Activated CD8-positive, alpha-beta memory T cell treated with anti-CD3 and anti-CD28 coated beads for 1 hour (primary cell): Measurements from ENCODE around the gene CA12.
"Not testable (repeated sequence)": the region's sequence is repeated elsewhere in the genome, so short reads cannot be mapped to it uniquely, and the experiment has no call there.

Experiments used
- DNase-seq, 2 donors: peaks; one replicate each; pipeline ENCODE4 v3.0.0-alpha.2; 2020; ENCODE audit warnings: low read depth in 1 of 2; ENCODE audit errors: extremely low read depth in 1 of 2

The CA12 gene

DNA sequence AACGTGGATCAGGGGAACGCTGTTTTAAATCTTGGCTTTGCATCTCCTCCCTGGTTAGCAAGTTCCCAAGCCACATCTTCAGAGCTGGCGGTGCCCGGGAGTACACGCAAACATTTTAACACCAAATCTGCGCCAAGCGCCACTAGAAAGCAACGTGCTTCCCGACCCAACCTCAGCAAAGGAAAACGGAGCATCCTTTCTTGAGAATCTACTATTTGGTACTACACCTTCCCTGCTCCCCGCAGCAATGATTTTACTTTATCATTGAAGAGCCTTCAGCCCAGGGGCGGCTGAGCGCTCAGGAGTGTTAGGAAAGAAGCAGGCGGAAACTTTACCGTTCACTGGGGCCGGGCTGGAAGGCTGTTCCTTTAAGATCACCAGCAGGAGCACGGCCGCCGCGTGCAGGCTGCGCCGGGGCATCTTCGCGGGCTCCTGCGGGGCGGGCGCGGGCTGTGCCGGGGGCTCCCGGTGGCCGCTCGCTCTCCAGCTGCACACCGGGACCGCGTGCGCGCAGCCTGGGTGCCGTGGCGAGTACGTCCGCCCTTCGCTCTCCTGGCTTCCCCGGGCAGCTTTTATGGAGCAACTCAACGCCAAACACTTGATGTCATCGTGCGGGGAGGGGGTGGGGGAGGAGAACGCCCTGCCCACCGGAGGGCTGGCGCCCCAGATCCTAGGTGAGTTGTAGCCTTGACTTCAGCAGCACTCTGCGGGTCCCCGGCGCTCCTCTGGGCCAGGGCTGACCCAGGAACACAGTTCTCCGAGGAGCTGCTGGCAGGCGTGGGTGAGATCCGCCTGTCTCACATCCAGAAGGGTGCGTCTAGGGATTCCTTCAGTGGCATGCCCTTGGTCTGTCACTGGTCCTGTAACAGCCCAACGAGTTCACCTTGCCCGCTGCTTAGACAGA is at the start of gene CA12:
Gene CA12 (minus strand): TSS at position 546 of the 904 bp plus-strand sequence. CDS start 126 bp downstream, at position 420.
- DNase-seq = no peak

DNA sequence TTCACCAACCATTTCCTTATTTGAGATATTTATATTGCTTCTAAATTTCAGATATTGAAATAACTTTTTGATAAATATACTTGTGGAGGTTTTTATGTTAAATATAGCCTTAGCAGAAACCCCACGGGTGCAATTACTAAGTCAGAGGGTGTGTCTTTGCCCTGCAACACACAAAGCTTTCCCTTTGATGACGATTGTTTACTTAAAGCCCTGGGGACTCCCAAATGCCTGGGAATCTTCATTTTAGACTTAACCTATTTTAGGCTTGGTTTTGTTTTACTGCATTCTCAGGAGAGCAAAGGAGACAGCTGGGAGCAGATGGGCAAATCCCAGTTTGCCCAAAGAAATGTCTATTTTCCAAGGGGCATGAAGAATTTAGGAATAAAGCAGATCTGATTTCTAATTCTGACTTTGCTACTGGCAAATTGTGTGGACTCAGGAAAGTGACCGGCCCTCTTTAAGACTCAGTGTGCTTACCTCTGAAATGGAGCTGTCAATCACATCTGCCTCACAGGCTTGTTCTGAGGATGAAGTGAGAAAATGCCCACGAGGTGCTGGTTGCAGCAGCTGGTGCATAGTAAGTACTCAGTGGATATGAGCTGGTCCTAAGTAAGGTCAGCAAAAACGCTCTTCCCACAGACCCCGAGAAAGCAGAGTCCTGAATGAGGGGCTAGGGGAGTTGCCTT is 49.3 kb upstream of the CA12 start:
- DNase-seq = no peak

DNA sequence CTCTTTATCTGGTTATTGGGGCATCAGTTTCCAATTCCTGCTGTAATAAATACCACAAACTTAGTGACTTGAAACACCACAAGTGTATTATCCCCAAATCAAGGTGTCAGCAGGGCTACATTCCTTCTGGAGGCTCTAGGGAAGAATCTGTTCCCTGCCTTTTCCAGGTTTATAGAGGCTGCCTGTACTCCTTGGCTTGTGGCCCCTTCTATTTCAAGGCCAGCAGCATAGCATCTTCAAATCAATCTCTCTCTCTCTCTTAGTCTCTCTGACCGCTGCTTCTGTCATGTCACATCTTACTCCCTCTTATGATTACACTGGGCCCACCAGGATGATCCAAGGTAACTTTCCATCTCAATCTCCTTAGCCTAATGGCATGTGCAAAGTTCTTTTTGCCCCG is 44.9 kb upstream of the CA12 start:
- no peak for DNase-seq

DNA sequence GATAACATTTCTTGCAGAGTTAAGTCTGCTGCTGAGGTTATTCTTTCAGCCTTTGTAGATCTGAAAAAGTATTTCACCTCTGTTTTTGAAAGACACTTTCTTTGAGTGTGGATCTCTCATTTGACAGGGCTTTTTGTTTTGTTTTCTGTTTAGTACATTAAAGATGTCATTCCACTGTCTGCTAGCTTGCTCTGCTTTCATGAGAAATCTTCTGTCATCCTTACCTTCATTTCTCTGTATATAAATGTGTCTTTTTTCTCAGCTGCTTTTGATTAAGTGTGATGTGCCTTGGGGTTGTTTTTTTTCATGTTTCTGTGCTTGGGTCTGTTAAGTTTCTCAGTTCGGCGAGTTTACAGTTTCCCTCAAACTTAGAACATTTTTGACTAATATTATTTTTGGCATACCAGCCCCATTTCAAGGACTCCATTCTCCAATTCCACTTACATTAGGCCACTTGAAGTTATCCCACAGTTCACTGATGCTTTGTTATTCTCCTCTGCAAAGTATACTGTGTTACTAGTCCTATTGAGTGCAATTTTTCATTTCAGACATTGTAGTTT is 43.9 kb upstream of the CA12 start:
- no peak for DNase-seq

DNA sequence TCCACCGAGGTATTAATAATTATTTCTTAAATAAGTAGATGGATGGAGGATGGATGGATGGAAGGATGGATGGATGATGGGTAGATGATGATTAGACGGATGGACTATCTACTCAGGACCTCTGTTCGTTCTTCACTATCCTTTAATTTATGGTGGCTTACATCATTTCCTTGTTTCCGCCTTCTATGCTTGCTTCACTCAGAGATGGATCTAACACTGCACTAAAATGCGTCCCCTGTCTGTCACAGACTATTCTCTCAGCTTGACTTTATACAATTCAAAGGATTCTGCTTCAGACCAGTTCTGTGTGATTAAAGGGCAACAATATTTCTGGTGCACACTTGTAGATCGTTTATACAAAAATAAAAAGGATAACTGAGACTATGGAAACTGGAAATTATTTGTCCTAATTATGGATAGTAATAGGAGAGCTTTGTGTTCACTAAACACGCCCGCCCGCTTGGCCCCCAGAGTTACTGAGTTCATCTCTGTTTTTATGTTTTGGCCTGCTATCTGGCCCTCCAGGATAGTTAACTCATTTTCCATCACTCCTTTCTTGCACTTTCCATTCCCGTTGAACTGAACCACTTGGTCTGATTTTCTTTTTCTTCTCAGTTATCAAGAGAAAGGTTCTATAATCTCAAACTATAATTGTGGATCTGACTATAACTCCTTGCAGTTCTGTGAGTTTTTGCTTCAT is 41.4 kb upstream of the CA12 start:
- no peak for DNase-seq

DNA sequence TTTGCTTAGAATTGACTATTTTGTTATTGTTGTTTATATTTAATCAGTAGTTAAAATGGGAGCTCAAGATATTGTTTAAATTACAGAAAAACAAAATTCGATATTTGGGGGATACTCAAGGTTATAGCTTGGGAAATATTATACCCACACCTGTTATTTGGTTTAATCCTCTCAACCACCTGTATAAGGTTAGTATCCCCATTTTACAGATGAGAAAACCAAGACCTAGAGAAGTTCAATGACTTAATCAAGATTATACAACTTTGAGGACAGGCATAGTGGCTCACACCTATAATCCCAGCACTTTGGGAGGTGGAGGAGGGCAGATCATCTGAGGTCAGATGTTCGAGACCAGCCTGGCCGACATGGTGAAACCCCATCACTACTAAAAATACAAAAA is 39.8 kb upstream of the CA12 start:
- DNase-seq = no peak

DNA sequence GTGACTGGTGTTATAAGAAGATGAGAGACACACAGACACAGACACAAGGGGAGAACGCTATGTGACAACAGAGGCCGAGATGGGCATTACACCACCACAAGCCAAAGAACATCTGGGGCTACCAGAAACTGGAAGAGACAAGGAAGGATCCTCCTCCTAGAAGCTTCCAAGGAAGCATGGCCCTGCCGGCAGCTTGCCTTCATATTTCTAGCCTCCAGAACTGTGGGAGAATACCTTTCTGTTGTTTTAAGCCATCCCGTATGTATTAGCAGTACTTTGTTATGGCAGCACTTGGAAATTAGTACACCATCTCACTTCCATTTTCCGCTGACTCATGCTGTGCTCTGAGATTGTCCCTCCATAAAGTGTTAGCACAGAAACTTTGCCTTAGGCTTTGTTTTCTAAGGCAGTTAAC is 38.7 kb upstream of the CA12 start:
- no peak for DNase-seq

DNA sequence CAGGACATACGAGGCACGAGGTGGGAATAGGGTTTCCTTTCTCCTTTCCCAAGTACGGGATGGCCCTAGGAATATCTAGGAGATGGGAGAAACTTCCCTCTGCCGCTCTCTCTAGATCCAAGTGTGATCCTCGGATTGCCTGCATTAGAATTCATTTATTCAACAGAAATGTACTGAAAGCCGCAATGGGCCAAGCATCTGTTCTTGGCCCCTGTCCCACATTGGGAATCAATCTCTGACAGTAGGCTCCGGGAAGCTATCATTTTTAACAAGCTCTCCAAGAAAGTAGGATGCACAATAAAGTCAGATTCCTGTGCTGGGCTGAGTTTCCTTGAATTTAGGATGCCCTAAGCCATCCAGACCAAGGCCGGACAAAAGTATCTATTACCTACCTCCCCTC is 37.2 kb upstream of the CA12 start:
- DNase-seq = no peak

DNA sequence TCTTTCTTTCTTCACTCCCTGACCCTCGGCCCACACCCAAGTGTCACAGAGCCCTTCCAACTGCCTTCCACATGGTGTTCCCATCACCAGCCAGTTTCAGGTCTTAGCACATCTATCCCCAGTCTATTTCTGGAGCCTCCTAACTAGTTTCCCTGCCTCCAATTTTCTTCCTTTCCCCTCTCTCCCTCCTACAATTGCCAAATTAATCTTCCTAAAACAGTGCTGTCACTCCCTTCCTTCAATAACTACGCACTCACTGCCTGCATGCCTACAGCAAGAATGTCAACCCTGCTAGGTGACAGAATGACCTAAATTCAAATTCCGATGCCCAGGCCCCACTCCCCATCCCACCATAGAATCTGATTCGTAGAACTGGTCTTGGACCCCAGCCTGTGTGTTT is 36.1 kb upstream of the CA12 start:
- no peak for DNase-seq

DNA sequence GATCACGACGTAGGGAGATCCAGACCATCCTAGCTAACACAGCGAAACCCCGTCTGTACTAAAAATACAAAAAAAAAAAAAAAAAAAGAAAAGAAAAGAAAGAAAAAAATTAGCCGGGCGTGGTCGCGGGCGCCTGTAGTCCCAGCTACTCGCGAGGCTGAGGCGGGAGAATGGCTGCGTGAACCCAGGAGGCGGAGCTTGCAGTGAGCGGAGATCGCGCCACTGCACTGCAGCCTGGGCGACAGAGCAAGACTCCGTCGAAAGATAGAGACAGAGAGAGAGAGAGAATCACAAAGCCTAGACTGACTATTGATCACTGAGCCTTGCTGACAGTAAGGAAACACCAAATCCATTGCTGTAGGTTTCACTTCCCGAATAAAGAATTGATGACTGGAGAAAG is 35.6 kb upstream of the CA12 start:
- DNase-seq = not testable (repeated sequence)

DNA sequence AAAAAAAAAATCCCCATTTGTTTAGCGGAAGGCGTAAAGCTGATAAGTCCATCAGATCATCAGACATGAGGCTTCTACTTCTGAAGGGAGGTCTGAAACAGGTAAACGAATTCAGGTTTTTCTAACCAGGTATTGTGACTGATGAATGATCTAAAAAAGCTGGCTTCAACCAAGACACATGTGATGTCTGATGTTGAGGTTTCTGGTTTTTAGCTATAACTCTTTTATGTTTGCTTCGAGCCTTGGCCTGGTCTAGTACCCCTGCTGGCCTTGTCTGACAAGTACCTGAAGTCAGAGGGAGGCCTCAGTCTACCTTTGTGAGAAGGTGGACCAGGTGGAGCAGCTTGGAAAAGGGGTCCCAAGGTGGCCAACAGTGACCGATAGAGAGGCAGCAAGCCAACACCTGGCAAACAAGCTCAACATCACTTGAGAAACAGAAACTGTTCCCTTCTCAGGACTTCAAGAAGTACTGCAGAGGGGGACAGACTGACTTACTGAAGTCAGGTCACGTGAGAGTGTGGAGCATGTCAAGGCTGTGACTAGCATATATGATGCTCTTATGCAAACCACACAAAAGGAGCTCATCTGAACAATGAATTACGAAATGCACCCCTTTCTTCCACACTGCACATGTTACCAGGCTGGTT is 33.0 kb upstream of the CA12 start:
- no peak for DNase-seq

DNA sequence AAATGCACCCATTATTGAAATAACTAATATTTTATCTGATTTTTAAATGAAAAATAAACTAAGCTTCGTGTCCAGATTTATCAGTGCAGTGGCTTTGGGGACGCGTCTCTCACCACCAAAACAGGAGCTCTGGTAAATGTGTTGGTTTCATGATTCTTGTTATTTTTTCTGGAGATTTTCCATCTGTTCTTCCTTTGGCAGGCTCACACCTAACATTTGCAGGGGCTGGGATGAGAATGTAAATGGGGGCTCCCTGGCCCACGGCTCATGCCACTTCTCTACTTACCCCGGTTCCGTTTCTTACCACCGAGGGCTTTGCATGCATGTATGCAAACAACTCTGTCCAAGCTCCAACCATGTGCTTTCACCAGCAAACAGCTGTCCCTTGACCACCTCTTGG is 30.9 kb upstream of the CA12 start:
- DNase-seq = no peak

DNA sequence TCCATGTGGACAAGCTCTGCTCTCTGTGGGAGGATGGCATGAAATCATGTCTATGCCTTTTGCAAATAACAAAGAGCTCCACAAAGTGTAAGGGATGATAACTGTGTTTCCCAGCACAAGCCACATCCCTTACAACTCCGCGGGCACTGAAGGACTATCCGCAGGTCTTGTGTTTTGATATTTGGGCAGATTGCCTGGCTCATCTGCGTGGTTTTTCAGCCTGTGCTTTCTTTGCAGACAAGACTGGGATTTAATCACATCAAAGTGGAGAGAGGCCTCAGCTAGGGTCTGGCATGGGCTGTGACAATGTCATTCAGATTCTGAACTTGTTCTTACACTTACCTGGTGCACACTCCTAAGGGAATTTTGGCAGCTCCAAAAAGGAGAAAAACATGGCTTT is 30.2 kb upstream of the CA12 start:
- no peak for DNase-seq

DNA sequence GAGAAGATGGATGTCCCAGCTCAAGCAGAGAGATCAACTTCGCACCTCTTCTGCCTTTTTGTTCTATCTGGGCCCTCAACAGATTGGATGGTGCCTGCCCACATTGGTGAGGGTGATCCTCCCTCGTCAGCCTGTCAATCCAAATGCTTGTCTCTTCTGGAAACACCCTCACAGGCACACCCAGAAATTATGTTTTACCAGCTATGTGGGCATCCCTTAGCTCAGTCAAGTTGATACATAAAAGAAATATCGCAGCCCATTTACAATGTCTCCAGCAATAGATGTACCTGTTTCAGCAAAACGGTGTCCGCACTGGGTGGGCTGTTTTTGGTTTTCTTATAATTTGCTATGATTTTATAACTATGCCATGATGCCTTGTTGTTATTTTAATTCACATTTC is 27.5 kb upstream of the CA12 start:
- DNase-seq = no peak

DNA sequence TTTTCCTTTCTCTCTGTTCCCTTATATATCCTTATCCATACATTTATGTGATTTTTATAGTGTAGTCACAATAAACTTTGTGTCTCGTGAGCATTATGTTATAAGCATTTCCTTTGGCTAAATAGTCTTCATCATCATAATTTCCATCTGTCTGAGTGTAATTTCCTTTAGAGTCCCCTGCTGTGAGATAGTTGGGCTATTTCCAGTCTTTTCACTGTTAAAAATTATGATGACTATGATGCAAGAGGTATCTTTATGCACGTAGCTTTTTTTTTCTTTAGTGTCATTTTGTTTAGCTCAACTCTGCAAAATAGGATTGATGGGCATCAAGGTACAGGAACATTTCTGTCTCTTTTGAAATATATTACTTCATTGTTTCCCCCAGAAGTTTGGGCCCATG is 26.9 kb upstream of the CA12 start:
- DNase-seq = no peak

DNA sequence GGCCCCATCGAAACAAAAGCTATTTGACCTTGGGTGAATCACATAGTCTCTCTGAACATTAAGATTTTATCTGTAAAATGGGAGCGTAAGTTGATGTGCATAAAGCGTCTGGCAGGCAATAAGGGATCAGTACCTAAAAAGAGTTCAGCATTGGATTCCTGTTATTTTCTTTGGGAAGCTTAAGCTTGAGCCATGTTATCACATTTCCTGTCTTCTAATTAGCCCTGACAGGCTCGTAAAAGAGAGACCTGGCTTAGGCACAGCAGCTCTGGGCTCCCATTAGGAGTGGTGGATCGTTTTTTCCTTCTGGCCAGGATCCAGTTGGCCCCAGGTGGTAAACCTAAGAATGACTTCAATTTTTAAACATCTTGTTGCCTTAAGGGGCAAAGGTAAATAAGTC is 26.0 kb upstream of the CA12 start:
- no peak for DNase-seq

DNA sequence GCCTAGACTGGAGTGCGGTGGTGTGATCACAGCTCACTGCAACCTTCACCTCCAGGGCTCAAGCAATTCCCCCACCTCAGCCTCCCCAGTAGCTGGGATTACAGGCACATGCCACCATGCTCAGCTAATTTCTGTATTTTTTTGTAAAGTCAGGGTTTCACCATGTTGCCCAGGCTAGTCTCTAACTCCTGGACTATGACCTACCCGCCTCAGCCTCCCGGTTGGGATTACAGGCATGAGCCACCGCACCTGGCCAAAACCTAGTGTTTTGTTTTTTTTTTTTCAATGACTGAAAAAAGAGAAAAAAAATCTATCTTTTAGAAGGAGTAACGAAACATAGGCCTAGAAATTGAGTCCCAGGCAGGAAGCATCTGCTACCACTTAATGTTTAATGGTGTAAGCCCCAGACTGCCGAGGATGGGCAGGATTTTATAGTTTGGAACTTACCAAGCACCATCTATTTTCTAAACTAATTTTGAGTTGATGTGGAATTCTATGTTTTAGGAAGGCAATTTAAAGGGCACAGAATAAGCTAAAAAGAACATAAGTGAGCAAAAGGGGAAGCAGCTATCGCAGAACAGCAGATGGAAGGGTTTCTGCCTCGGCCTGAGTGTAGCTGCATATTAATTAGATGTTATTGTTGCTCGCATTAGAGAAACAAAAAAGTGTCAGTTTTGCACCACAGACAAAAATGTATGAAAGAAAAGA is 24.2 kb upstream of the CA12 start:
- DNase-seq = no peak

DNA sequence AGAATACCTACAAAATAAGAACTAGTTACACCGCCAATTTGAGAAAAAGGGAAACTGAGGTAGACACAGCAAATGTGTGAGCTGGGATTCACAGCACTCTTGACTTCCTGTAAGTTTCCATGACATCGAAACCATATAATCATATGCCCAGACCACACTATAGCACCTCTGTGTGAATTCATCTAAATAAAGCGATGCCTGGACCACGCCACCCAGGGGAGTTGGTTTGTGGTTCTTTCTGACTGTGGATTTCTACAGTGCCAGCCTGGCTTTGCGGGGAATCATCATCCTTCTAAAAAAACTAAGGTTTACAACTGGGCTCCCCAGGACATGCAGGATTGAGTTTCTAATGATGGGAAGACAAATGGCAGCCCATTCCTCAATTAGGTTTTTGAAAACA is 23.5 kb upstream of the CA12 start:
- DNase-seq = no peak

DNA sequence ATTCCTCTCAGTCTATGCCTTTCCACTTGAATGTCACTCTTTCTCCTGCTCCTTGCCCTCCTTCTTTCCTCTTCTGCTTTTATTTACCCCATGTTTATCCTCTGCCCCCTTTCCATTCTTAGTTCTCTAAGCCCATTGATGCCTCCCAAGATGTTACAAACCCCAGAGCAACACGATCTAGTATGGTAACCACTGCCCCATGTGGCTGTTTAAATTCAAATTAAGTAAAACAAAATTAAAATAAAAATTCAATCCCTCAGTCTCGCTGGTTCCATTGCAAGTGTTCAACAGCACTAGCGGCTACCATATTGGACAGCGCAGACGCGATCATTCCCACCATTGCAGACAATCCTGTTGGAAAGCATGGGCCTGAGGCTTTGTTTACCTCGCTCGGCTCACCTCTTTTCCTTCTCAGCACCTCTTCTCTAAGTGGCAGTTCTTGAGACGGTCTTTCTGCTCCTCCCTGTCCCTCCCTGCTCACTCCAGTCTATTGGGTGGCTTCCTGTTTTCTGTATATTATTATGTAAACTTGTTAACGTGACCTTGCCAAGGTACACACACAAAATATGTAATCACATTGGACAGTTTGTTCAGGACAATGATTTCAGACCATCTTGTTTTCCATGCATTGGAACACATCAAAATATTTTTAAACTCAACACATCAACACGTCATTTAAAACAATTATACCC is 21.8 kb upstream of the CA12 start:
- DNase-seq = no peak
